Kidney capillary endothelial cell (primary cell): ENCODE data around the gene CEMIP2.
"Not testable (repeated sequence)": the region's sequence is repeated elsewhere in the genome, so short reads cannot be mapped to it uniquely, and the experiment has no call there.

Experiments
- DNase-seq: peaks from one replicate; pipeline ENCODE4 v3.0.0-alpha.2; 2018; ENCODE audit warnings: low spot score

Gene CEMIP2

DNA sequence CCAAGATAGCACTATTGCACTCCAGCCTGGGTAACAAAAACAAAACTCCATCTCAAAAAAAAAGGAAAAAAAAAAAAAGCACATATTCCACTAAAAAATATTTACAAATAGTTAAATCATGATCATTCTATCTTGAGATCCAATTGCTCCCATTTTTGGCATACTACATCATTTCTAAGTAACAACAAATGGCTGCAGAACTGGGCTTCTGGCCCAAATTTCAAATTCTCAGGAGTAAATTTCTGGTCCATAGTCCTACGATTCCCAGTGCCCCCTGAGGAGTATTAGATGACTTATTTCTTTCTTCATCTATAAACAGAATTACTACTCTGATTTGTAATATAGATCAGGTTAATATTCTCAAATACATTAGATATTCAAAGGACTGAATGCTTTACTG is 62.1 kb downstream of the CEMIP2 start:
- DNase-seq, result no peak

DNA sequence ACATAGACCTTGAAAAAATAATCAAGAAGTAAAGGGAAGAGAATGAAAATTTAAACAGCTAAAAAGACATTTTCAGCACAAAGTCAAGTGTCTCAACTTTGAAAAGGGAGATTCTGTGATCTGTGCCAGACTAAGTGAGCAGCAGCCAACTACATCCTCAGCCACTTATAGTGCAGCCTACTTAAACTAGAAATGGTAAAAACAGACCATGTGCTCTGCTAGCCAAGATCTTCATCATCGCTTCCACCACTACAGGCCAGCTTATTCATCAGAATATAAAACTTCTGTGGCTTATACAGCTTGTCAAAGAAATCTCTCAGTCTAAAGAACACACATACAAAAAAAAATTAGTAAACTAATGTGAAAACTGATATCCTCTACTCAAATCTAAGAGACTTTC is 63.5 kb downstream of the CEMIP2 start:
- DNase-seq, result no peak

DNA sequence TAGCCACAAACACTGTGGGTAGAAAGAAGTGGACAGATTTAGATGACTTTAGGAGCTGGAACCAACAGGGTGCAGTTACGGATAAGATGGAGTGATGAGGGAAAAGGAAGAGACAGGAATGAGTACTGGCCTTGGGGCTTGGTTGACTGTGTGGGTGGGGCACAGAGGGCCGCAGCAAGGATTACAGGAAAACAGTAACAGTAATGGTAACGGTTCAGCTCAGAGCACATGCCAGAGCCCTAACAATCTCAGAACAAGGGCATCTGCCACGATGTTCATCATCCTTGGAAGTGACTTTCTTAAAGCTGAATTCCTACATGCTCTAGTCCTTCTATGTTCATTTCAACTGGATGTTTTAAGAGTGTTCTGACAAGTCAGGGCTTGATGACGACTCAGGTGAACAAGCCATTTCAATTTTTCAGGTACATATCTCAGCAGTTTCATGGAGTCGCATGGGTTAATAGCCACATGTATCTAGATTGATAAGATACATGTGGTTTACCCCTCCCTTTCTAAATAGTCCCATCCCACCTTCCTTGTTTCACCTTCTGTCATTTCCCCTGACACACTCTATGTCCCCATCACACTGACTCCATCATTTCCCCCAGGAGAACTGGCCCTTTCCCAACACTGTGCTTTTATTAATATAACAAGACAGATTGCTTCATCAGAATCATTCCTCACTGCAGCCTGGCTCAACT is 65.0 kb downstream of the CEMIP2 start:
- DNase-seq, result no peak

DNA sequence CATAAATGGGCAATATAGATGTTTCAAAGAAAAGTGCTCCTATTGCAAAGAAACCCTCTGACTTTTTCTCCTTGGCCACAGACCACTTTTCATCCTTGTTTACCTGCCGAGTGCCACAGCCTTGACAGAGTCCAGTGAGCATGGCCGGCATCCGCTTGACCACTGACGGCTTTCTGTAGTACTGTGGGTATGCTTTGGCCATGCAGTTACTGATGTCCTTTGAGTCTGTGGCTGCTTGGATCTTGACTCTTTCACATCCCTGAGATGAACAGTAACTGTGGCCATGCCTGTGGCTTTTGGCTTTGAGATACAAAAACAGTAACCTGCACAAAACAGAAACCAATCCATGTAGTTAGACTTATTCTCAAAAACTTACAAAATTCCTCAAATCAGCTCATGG is 70.4 kb downstream of the CEMIP2 start:
- DNase-seq, result no peak

DNA sequence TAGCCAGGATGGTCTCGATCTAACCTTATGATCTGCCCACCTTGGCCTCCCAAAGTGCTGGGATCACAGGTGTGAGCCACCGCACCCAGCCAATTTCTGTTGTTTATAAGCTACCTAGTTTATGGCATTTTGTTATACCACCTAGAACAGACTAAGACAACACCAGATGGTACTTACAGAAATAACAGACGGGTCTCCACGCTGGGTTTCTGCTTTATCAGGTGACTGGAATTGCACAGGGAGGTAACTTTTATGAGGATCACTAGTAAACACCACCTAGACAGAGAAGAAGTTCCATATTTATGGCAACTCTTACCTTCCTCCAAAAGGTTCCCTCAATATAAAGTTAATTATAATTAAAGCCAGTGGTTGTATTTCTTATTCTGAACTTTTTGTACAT is 74.0 kb downstream of the CEMIP2 start:
- DNase-seq, result no peak

DNA sequence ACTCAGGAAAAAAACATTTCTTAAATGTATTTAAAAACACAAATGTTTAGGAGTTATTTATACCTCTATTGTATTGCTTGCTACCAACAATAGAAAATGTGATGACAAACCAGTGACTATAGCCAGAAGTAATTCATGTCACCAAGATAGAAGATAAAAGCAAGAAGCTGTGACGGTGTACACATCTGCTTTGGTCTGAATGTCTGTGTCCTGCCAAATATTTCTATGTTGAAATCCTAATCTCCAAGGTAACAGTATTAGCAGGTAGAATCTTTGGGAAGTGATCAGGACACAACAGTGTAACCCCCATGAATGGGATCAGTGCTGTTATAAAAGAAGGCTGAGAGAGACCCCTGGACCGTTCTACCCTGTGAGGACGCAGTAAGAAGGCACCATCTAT is 74.7 kb downstream of the CEMIP2 start:
- no peak for DNase-seq

DNA sequence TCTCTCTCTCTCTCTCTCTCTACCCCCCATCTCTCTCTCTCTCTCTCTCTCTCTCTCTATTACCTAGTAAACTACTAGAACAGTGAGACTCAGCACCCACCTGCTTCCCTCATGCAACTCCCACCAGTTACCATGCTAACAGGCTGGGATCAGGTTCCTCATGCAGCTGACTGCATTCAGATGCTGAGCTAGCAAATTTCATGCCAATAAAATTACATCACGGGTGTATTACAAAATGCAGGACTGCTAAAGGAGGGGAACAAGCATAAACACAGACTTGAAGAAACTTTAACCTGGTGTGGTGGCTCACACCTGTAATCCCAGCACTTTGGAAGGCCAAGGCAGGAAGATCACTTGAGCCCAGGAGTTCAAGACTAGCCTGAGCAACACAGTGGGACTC is 76.0 kb downstream of the CEMIP2 start:
- DNase-seq, result no peak

DNA sequence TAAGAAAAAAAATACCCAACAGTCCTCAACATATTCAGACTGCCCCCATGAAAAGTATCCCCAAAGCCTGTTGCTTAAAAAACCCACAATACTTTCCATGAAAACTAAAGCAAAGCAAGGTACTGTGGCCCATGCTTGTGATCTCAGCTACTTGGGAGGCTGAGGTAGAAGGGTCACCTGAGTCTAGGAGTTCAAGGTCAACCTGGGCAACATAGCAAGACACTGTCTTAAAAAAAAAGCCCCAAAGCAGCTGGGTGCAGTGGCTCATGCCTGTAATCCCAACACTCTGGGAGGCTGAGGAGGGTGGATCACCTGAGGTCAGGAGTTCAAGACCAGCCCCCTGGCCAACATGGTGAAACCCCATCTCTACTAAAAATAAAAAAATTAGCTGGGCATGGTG is 76.7 kb downstream of the CEMIP2 start:
- DNase-seq, result not testable (repeated sequence)

DNA sequence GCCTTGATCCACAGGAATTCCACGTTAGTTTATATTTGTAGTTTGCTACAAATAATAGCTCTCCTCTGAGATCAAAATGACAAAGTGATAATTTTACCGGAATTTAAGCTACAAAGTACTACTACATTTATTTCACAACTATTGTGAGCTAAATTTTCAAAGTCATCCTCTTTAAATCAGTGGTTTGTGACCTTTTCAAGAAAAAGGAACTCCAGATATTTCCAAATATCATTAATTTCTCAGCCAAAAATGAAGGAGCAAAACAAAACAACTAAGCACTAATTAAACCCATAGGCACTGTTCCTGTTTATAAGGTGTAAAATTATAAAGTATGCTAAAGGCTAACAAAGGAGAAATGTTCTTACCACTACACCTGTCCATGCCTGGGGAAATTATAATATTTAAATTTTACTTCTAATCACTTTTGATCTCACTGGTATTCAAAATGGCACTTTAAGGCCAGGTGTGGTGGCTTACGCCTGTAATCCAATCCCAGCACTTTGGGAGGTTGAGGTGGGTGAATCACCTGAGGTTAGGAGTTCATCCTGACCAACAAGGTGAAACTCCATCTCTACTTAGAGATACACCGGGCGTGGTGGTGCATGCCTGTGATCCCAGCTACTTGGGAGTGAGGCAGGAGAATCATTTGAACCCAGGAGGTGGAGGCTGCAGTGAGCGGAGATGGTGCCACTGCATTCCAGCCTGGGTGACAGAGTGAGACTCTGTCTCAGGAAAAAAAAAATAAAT is 77.5 kb downstream of the CEMIP2 start:
- no peak for DNase-seq

DNA sequence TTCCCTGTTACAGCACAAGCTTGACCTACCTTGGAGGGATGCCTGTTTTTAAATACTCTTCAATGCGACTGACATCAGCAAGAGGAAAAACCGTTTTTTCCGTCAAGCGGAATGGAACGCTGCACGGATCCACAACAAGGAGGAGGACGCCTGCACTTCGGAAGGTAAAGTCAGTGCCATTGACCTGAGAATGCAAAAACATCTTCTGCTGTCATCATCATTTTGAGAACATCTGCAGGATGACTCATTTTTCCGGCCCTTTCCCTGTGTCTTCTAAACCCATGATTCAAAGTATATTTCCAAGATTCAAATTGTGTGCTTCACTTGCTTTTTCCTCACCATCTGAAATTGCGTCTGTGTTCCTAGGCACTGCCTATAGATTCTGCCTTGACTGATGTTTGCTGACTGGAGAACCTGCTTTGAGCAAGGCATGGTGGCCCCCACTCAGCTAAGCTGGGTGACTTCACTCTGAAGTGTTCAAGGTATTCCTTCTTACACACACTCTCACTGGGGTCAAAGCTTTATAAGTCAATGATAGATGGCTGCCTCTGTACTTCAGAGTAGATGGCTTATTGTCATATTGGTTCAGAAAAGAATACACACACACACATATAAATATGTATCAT is 78.1 kb downstream of the CEMIP2 start:
- DNase-seq, result no peak

DNA sequence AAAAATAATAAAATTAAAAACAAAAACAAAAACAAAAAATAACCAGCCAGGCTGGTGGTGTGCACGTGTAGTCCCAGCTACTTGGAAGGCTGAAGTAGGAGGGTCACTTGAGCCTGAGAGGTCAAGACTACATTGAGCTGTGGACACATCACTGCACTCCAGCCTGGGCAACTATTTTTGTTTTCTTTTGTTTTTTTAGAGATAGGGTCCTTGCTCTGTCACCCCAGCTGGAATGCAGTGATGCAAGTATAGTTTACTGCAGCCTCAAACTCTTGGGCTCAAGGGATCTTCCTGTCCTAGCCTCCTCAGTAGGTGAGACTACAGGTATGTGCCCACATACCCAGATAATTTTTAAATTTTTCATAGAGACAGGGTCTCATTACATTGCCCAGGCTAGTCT is 80.6 kb downstream of the CEMIP2 start:
- DNase-seq, result no peak

DNA sequence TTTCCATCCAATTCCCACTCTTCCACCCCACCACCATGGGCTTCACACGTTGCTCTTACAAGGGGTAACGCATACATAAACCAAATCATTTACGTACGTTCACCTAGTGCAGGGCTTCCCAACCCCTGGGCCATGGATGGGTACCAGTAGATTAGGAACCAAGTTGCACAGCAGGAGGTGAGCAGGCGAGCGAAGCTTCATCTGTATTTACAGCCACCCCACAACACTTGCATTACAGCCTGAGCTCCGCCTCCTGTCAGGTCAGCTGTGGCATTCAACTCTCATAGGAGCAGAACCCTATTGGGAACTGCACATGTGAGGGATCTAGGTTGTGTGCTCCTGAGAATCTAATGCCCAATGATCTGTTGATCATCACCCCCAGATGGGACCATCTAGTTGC is 82.3 kb downstream of the CEMIP2 start:
- DNase-seq, result no peak

DNA sequence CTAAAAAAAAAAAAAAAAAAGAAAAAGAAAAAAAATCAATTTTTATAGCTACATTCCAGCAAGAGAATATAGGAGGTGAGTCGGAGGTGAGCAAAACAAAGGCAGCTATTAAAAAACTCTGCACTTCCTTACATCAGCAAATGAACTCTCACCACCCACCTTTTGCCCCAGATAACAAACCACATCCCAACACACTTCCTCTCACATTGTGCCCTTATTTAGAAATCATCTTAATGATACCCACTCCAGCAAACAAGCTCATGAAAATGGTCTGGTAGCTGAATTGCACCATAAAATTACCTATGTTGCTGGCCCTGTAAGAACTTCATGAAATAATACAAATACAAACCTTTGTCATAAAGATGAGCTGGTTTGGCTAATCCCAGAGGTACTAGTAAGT is 82.9 kb downstream of the CEMIP2 start:
- DNase-seq, result no peak

DNA sequence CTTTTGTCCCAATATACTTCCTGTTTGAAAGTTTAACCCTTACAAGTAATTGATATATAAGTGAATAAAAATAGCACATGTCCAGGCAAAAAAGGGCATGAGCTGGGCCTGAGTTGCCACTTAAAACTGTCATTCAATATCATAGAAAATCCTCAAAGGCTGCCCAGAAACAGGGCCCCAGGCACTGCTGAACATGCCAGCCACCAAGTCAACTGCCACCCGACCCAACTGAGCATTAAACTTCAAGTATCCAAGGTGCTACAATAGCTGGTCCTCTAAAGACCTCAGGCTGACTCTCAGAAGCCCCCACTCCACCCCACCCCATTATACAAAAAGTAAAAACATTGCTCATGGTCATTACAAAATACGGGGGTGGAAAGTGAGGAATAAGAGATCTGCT is 83.7 kb downstream of the CEMIP2 start:
- no peak for DNase-seq

DNA sequence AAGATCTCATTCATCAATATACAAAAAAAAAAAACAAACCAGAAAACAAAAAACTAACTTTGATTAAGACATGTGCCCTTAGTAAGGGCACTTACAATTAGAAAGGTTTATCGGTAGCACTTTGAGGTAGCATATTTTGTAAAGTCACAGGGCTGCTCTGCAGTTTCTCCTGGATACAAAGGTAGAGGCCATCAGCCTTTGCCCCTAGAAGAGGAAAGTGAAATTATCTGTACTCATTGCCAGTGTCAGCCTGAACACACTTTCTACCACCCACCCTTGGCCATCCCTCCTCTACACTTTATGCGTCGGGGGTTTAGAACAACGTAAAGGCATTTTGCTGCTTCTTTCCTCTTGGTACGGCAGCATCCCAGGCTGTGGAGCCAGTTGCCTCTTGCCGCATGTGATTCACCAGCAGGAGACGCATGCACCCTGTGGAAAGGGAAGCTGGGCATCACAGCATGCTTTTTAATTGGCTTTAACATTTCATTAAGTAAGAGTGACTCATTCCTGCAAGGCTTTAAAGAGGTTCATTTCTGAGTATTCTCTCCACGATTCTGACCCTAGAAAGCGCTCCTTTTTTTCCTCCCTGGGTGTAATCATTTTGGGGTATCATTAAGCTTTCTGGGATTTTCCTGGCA is 84.6 kb downstream of the CEMIP2 start:
- no peak for DNase-seq

DNA sequence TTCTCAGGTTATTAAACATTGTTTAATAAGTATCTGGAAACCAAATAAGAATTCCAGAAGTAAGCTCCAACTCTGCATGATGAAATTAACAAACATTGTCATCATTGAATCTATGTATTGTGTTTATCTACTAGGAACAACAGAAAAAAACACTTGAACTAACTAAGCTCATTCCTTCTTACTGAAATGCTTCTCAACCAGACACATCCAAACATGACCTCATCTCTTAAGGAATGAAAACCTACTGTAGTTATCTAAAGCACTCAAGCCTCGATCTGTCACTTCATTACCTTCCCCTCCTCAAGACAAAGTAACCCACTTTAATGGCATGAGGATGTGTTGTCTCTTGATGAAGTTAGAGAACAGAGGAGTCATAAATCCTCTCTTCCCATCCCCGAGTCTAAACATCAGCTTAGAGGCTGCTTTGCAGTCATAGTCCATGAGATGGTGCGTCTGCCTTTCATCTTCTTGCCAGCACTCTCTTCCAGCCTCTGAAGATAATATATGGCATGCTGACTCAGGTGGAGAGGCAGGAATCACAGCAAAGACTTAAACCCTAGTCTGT is 86.5 kb downstream of the CEMIP2 start:
- no peak for DNase-seq

DNA sequence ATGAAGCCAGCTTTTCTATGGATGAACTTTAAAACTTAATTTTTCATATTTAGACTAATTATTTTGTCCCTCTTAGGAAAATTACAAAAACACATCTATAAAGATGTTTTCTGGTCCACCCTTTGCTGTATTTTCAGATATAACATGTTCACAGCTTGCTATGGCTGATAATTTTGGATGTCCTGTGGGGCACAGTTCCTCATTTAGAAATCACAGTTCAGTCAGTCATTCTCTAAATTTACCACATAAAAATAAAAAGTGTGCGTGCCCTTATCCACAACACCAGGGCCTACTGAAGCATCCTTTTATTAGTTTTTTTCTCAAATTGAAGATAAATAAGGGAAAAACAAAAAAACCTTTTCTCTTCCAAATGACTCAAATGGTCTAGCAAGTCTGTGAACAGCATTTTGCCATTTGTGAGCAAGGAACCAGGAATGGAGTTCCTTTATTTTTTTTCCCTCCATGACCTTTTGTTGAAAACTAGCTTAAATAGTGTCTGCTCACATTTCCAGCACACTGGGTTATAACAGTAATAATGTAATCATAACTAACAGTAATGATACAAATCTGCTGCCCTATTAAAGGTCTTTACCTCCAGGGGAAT is 87.1 kb downstream of the CEMIP2 start:
- no peak for DNase-seq

DNA sequence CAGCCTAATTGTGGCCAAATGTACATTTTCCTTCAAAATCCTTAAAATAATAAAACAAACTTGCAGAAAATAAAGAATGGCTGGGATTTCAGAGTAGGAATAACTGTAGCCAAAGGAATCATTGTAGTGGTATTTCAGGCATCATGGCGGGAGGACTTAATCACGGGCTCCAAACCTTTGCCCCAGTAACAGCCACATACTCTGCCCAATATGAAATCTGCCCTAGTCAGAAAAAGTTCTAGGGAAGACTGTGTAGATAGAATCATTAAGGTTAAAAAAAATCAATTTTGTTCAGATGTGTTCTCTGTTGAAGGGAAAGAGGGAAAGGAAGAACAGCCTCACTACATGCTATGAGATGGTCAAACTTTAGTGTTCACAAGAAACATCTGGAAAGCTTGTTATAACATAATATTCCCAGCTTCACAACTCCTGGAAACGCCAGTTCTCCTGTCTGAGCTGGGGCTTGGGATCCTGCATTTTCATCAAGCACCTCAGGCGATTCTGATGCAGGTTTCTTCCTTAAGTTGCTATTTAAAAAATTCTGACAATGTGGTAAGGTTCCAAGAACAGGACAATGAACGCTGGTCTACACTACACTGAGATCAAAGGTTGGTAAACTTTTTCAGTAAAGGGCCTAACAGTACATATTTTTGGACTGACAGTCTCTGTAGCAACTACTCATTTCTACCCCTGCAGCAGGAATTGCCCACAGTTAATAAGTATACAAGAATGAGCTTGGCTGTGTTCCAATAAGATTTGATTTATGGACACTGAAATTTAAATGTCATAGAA is 87.9 kb downstream of the CEMIP2 start:
- no peak for DNase-seq

DNA sequence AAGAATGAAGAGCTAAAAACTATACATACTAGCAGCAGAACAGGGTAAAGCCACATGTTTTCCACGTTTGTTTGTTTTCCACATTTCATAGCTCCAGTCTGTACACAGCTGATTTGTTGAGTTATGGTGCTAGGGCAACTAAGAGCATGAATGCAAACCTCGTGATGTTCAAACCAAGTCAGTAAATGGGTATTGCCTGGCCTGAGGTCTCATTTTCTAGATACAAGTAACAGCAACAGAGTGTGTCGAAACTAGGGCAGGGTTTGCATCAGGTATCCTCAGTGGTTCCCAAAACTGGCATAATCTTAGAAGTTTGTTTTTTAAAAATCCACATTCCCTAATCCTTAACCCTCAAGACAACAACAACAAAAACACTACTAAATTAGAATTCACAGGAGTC is 89.3 kb downstream of the CEMIP2 start:
- no peak for DNase-seq

DNA sequence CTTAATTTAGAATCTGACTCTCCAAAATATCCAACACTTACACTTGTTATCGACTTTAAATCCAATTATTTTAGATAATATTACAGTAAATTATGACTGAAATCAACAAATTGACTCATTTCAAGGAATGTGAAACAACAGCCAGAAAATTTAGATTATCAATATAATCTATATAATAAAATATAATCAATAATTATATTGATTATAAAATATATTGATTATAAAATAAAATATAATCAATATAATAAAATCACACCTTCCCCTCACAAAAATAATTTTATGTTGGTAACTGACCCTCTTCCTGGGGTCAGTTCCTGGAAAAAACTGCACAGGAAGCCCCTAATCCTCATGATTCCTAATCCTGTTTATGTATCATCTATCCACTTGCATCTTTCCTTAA is 91.1 kb downstream of the CEMIP2 start:
- DNase-seq, result no peak

DNA sequence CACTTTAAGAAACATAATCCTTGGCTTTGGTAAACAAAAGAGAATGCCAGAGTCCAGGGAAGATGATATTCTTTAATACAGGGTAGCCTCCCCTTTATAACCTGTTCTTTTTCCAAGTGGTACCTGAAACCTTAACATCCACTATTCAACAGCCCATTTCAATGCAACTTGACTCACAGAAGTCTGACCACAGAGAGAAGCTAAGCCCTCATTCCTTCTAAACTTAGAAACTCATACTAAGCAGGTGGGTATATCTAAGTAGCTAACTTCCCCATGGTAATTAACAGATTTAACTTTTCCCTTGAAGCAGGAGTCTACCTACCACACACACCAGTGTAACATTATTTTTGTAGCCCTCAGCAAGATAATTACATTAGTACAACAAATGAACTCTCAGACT is 91.9 kb downstream of the CEMIP2 start:
- no peak for DNase-seq

DNA sequence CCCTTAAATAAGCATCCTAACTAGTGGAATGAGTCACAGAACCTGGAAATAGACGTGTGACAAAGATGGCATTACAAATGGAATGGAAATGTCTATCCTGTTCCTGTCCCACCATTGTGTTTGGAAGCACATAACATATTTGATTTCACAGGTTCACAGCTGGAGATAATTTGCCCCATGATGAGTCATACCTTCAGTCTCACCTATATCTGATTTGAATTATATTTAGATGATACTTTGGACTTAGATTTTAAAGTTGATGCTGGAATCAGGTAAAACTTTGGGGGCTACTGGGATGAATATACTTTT is 92.5 kb downstream of the CEMIP2 start:
- peak; percentile 89 for DNase-seq
